Panc1 (cell line): ENCODE measurements around the gene SHROOM2.

ENCODE experiments used
- CTCF ChIP-seq: fragments of 450-650 bp; IDR thresholded peaks from 2 replicates; pipeline ENCODE4 v1.5.1; 2017; ENCODE audit warnings: mild to moderate bottlenecking
- POLR2AphosphoS5 ChIP-seq: IDR thresholded peaks from 2 replicates; pipeline ENCODE4 v1.6.1; 2012; ENCODE audit warnings: mild to moderate bottlenecking, low read depth, low read length, moderate library complexity
- SIN3A ChIP-seq: IDR thresholded peaks from 2 replicates; pipeline ENCODE4 v1.6.1; 2012; ENCODE audit warnings: low read depth, mild to moderate bottlenecking, low read length, moderate library complexity, borderline replicate concordance; ENCODE audit not compliant: insufficient read depth
- TCF7L2 ChIP-seq: IDR thresholded peaks from 2 replicates; pipeline ENCODE4 v1.6.1; 2011; ENCODE audit warnings: mild to moderate bottlenecking, low read depth, low read length, inconsistent platforms
- TF ChIP-seq, protein P1 (sequence below), 2 experiments: IDR thresholded peaks; 2 replicates each; pipeline ENCODE4 v1.6.1; 2011 to 2012; ENCODE audit warnings: low read depth in 2 of 2, control low read depth in 1 of 2, low read length in 1 of 2, mild to moderate bottlenecking in 1 of 2, moderate library complexity in 1 of 2; ENCODE audit not compliant: insufficient read depth in 1 of 2

- TF ChIP-seq CTCF (no peak), POLR2AphosphoS5 (no peak), TCF7L2 (no peak), SIN3A (no peak)
- TF ChIP-seq, protein P1, sequence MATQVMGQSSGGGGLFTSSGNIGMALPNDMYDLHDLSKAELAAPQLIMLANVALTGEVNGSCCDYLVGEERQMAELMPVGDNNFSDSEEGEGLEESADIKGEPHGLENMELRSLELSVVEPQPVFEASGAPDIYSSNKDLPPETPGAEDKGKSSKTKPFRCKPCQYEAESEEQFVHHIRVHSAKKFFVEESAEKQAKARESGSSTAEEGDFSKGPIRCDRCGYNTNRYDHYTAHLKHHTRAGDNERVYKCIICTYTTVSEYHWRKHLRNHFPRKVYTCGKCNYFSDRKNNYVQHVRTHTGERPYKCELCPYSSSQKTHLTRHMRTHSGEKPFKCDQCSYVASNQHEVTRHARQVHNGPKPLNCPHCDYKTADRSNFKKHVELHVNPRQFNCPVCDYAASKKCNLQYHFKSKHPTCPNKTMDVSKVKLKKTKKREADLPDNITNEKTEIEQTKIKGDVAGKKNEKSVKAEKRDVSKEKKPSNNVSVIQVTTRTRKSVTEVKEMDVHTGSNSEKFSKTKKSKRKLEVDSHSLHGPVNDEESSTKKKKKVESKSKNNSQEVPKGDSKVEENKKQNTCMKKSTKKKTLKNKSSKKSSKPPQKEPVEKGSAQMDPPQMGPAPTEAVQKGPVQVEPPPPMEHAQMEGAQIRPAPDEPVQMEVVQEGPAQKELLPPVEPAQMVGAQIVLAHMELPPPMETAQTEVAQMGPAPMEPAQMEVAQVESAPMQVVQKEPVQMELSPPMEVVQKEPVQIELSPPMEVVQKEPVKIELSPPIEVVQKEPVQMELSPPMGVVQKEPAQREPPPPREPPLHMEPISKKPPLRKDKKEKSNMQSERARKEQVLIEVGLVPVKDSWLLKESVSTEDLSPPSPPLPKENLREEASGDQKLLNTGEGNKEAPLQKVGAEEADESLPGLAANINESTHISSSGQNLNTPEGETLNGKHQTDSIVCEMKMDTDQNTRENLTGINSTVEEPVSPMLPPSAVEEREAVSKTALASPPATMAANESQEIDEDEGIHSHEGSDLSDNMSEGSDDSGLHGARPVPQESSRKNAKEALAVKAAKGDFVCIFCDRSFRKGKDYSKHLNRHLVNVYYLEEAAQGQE (IDR thresholded peaks at IDR 0.05; ENCODE audit: insufficient read depth in 1 of 2, low read depth in 2 of 2, low read length in 1 of 2) = no peak
Measured at GRCh38 chrX:9953396-9953795, 167.2 kb downstream of the SHROOM2 start.
